Stimulated activated CD4-positive, alpha-beta T cell treated with anti-CD3 and anti-CD28 coated beads, Interleukin-15, amount 100 ng/mL, for 24 hours (primary cell): Measurements from ENCODE around the gene TMEM273.
"Not testable (repeated sequence)": the region's sequence is repeated elsewhere in the genome, so short reads cannot be mapped to it uniquely, and the experiment has no call there.

Experiments
- DNase-seq: peaks from one replicate; pipeline ENCODE4 v3.0.0-alpha.2; 2020

Gene TMEM273

DNA sequence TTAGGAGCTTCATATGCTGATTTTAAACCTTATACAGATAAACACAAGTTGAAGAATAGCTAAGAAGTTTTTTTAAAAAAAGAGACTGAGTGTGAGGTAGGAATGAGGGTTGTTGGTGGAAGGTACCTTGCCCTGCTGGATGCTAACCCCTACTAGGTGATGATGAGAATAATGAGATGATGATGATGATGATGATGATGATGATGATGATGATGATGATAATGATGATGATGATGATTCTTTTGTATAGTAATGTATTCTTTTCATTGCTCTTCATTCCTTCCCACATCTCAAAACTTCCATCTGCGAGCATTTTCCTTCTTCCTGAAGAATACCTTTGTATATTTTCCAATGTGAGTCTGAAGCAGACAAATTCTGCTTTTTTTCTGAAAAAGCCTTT lies 14.1 kb upstream of the TMEM273 start:
- DNase-seq: no peak

DNA sequence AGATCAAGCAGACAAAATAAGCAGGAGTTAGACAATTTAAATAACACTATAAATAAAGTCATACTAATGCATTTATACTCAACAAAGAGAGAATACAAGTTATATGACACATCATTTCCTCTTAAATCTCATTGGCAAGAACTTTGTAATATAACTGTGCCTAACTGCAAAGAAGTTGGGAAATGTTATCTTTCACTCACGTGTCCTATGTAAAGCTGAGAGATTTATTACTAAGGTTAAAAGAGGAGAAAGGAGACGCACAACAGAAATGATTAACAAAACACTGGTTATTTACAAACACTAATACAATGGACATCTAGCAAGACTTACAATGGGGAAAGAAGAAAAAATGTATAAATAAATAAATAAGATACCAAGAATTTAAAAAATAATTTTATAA lies 12.7 kb upstream of the TMEM273 start:
- no peak for DNase-seq

DNA sequence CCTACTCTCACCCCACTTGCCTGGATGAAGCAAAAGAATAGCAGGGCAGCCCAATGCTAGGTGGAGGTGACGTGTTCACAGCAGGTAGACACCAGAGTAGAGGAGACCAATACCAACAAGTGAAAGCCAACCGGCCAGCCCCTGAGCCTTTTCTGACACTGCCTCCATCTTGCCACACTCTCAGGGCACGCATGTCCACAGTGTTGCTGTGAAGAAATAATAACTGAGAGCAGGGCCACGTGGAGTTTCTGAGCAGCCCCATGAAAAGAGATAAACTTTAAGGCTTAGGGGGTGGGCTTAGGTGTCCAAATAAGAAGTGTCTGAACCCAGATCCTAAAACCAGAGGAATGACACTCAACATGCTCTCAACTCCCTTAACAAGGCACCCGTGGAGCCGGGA lies 9.0 kb upstream of the TMEM273 start:
- no peak for DNase-seq

DNA sequence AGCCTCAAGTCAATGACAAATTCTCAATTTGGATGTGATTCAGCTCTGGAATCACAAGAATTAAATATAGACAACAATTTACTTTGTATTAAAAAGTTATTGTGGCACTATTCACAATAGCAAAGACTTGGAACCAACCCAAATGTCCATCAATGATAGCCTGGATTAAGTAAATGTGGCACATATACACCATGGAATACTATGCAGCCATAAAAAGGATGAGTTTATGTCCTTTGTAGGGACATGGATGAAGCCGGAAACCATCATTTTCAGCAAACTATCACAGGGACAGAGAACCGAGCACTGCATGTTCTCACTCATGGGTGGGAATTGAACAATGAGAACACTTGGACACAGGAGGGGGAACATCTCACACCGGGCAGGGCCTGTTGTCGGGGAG lies 7.7 kb upstream of the TMEM273 start:
- not testable (repeated sequence) for DNase-seq

DNA sequence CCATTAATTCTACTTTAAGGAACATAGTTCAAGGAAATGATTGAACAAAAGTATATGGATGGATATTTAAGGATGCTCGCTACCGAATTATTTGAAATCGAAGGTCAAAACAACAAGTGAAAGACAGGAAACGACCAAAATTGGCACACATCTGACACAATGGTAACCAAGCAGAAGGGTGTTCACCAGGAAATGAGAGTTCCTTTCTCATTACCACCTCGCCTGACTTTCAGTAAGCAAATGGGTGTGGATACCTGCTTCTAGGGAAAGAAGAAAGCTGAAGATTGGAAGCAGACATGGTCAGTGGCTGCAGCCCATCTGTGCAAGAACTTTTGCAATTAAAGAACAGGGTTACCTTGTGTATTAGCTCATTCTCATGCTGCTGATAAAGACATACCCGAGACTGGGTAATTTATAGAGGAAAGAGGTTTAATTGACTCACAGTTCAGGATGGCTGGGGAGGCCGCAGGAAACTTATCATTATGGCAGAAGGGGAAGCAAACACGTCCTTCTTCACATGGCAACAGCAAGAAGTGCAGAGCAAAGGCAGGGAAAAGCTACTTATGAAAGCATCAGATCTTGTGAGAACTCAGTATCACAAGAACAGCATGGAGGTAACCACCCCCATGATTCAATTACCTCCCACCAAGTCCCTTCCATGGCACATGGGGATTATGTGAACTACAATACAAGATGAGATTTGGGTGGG lies 6.2 kb upstream of the TMEM273 start:
- no peak for DNase-seq

DNA sequence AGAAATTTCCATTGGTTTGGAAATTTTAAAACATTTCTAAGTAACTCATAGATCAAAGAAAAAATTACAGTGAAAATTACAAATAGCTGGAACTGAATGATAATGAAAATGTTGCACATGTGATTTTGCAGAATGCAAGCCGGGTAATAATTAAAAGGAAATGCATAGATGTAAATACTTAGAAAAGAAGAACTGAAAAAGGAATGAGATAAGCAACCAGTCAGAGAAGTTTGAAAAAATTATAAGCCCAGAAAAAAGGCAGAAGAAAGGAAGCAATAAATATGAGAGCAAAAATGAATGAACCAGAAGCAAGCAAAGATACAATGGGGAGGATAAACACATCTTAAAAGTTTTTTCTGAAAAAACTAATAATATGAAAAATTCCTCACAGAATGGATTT lies 3.2 kb upstream of the TMEM273 start:
- DNase-seq: no peak

DNA sequence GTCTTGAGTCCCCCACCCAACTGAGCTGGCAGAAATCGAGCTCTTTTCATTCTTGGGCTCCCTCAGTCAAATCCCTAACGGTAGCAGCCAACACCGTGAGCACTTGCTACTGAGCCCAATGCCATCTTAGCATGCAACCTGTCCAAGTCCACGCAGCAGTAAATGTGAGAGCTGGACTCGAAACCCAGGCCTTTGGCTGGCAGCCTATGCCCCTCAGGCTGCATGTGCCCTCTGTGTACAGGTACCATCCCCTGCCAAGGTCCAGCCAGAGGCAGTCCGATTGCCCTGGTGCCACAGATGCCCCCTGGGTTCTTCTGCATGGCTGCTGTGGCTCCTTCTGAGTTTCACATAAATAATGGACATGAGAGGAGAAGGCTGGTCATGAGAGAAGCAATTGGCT lies 1.2 kb upstream of the TMEM273 start:
- DNase-seq: no peak

DNA sequence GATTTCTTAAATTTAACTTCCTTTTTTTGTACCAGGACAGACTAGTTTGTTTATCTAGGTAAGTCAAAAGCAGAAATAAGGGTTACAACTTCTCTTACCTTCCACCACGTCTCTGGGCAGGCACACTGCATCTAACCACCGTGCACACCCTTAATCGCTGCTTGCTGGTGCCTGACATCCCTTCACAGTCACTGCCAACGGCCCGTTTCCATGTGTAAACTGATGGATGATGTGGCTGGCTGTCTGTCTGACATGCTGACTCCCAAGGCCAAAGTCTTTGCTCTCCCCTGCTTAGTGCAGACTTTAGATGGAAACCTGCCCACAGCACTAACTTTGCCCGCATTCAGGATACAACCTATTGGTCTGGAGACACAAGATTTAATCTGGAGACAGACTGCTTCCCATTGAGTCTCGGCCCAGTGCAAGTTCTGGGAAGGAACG lies 1.1 kb downstream of the TMEM273 start:
- no peak for DNase-seq

DNA sequence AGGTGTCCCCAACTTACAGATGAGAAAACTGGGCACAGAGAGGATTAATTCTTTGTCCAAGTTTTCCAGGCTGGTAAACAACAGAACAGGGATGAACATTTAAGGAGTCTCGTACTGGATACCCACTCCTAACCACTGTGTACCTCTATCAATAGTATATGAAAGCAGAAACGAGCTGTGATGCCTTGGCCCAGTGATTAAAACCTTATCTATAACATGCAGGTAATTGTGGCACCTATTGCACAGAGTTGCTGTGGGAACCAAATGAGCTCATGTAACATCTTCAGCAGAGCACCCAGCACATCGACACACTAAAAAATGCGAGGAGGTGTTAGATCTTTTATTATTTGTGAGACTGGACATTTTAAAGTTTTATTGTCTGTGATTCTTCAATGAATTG lies 1.6 kb downstream of the TMEM273 start:
- no peak for DNase-seq

DNA sequence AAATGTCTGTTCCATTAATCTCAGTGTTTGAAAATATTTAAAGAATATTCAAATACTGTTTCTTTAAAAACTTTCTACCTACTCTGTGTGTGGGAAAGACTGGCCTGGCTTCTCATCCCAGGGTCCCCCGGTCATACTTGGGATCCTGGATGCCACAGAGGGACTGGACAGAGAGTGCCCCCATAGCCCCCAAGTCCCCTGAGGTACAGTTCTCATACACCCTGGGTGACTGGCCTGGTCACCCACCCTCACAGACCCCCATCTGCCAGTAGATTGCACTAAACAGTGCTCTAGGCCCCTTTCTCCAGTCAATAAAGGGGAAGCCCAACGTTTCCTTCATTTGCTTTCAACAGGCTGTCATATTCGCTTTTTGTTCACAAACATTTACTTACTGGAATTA lies 3.0 kb downstream of the TMEM273 start:
- DNase-seq: no peak

DNA sequence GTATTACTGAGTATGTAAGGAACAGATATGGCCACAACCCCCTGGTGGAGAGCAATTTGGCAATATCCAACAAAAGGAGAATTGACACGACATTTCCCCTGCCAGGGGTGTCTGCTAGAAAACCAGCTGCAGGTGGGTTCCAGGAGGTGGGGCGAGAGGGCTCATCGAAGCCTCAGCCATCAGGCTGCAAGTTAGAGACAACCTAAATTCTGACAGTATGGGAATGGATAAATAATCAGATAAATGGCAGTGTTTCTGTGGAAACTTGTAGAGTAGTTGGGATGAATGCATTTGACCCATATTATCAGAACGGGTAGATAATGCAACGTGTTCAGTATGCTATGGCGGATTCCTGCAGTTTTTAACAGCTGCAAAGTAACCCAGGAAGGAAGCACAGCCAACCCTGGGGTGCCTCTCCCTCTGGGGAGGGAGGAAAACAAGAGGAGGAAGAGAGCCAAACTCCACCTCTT lies 3.5 kb downstream of the TMEM273 start:
- DNase-seq: no peak

DNA sequence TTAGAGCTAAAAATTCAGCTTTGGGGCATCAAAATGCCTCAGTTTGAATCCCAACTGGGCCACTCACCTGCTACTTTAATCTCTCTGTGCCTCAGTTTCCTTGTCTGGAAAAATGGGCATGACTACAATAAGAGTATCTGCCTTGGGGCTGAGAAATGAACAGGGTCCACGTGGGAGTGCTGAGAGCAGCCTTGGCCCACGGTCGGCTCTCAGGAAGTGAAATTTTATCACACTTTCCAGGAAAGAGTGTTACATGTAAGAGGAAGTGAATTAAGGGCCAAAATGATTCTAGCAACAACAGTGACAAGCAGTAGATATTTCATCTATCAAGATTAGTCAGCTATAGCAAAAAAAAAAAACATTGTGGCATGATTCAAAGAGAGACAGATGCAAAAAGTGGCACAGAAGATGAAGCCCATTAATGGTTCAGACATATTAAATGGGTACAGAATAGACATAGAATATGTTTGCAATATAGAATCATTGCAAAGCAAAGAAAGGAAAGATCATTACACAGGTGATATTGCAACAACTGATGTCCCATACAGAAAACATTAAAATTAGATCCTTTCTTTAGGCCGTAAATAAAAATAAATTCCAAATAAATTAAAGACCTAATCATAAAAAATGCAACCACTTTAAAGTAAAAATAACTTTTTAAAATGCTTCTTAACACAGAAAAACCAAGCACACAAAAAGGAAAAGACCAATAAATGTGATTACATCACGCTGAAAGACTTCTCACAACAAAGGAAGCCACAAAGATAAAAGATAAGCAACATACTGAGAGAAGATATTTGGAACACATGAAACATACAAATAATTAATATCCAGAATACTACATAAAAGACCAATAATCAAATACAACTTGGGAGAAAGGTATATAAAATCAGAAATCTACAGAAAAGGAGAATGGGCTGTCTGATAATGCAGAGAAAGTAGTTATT lies 4.3 kb downstream of the TMEM273 start:
- peak; percentile 47 for DNase-seq

DNA sequence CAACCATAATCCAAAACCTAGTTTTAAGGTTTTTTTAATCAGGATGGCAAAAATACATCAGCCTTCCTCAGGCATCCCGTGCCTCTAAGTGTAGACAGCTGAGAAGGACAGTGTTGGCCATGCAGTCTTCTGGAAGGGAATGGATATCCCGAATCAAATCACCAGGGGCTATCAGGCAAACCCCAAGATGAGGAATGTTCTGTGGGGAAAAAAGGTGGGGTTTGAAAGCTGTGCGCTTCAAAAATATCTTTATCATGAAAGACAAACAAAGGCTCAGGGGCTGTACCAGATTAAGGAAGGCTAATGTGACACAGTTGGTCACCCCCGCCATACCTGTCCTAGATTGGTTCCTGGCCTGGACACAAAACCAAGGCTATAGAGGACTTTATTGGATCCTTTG lies 5.4 kb downstream of the TMEM273 start:
- no peak for DNase-seq

DNA sequence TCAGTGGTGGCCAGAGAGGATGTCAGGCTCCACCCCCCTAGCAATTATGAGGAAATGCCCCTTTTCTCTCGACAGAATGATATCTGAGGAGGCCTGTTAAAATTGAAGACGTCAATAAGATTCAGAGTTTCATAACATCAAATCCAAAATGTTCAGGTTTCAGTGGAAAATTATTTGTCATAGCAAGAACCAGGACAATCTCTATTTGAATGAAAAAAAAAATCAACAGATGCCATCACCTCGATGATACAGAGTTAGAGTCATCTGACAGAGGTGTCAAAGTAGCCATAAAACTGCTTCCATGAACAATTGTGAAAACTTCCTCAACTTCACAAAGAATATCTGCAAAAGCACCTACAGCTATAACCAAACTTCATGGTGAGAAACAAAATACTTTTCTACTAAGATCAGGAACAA lies 7.7 kb downstream of the TMEM273 start:
- DNase-seq: no peak

DNA sequence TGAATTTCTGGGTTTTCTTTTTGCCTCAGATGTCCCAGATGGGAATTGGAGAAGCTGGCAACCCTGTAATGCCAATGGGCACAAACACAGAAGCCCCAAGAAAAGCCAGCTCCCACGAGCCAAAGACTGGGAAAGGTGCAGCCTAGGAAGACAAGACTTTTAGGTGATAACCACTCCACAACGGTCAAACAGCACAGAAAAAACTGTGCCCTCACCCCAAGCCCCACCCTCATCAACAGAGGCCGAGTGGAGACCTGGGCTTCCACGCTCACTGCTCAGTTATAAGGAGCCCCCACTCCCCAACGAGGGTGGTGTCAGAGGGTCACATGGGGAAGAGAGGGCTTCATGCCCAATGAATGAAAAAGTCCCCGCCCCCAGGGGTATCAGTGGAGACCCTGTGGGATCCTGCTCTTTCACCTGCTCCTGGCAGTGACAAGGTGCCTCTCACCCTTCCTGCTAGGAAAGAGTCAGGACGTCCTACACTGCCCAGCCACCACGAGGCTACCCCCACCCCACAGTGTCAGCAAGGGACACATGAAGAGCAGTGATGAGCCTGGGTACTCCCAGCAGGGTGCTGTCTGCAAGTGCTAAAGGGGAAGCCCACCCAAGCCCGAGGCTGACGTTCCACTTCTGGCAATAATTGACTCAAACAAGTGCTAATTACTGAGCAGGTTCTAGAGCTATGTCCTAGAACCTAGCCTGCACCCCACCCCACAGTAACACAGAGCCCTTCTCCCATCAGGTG lies 8.3 kb downstream of the TMEM273 start:
- DNase-seq: no peak

DNA sequence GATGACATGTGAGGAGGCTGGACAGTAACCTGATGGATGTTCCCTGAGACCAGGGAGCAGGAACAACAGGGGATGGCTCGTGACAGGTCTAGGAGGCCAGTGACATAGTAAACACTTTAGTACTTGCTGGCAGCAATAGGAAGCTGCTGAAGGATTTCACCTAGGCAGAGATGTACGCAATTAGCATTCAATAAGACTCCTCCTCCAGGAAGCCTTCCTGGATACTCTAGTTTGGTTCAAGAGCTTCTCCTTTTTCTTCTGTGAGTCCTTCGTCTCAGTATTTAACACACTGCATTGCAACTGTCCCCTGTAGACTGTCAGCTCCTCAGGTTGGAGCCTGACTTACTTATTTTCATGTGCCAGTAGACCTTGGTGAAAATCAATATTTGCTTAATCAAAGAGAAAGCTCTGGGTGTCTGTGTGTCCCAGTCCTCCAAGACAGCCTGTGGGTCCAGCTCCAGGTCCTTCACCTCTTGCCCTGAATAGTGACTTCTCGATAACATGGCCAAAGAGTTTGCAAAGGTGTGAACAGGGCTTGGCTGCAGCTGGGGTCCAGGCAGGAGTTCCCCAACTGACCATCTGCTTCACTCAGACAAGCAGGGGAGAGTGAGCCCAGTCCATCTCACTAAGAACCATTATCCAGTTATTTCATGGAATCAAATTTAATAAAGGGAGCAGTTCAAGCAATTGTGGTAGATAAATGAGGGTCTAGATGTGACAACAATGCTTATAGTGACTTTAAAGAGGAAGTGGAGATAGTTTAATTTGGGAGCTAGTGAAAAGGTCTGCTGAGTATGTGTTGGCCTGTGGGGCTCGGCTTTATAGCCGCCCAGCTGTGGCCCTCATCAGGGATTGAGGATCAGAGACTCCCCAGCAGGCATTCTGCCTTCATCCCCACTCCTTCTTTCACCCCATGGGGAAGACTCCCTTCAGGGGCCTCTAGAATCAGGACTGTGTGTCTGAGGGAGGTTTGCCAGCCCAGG lies 9.4 kb downstream of the TMEM273 start:
- no peak for DNase-seq

DNA sequence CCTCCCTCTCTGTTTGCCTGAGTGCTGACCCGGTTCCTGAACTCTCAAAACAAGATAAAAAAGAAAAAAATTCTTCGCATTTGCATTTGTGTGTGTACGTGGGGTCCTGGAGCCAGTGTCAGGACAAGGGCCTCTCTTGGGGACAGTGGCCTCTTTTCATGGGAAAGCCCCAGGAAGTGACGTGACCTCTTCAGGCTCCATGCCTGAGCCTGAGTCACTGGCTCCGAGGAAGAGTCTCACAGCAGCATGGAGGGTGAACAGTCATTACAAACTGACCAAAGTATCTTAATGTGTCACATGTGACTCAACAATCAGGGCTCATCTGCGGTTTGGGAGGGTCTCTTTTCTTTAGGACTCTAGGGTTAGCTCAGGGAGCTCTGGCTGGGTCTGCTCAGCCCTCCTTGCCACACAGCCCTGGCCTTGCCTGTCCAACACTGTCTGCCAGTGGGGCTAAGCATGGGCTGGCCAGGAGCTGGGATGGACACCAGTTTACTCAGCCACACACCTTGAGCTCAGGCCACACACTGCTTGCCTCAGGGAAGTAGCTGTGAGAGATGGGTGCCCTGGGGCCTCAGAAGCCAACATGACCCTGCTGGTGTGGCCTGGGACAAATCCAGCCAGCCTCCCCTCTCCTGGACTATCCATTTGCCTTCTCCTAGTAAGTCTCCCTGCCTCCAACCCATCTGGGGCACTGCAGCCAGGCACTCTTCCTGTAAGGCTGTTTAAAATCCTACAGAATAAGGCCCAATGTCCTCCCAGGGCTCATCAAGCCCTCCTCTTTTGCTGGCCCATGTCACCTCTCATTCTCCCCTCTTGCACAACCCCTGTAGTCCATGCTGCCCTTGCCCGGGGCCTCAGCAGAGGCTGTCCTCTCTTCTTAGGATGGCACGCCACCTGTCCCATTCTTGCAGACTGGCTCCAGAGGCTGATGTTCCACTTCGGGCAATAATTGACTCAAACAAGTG lies 10.5 kb downstream of the TMEM273 start:
- peak; percentile 78 for DNase-seq

DNA sequence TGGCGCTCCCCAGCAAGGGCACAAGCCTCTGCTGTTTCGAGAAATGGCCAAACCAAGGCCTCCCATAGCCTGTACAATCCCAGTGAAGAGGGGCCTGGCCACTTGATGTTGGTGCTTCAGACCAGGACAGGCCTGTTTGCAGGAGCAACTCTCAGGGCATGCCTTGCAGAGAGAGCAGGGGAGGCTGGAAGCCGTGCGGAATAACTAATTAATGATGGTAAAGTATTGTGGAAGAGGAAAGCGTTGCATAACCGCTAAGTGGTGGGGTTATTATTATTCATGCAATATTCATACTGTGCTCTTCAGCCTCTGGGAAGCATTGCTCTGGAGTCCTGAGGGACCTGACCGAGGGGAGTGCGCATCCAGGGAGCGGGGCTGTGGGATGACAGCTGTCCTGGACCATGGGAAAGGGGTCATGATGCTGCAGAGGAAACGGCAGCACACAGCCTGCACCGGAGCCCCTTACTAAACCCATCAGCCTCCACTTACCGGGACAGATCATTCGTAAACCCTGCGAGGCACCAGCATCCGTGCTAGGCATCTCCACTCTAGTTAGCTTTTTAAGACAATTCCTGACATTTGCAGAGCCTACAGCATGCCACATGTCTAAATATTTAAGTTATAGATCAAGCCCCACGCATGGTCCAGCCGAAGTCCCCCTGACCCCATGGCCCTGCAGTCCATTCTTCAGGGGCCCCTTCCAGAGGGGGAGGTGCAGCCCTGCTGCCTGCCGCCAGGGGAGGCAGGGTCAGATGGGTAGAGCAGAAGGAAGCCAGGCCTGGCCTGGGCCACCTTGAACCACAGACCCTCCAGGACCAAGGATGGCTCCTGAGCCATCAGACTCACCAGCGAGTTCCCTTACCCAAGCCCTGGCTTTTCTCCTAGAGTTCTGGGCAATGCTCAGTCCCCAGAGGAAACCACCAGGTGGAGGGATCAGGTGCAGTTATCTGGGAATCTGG lies 11.6 kb downstream of the TMEM273 start:
- DNase-seq: no peak

DNA sequence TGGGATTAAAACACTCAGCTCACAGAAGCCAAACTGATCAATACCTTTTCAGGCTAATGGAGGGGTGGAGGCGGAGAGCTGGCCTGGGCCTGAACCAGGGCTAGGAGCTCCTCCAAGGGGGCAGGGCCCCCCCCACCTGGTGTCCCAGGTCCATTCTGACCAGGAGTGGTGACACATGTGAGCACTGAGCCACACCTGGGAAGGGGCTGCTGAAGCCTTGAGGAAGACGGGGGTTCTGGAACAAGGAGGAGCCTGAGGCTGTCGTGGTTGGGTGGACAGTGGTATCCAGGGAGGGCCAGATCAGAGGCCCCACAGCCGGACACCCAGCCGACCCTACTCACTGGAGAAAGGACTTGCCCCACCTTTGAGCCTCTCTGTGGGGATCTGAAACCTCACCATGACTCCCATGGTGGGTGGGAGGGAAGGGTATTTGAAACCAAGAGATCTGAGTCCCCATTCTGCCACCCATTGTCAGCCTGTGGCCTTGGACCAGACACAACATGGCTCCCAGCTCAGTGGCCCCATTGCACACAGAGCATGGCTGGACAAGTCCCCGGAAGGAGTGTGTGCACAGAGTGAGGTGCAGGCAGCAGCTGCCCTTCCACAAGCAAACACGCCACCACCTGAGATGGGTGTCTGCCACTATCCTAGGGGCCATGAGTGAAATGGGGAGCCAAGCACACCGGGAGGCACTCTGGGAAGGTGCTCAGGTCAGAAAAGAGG lies 12.4 kb downstream of the TMEM273 start:
- DNase-seq: no peak
